Embryonic facial prominence (tissue), 1 donor: ENCODE results near the gene TMEM218.
"Not testable (repeated sequence)": the region's sequence is repeated elsewhere in the genome, so short reads cannot be mapped to it uniquely, and the experiment has no call there.

Source experiments
- DNase-seq: peaks from one replicate; pipeline ENCODE4 v3.0.0-alpha.2; 2016; ENCODE audit errors: extremely low spot score

Gene TMEM218

DNA sequence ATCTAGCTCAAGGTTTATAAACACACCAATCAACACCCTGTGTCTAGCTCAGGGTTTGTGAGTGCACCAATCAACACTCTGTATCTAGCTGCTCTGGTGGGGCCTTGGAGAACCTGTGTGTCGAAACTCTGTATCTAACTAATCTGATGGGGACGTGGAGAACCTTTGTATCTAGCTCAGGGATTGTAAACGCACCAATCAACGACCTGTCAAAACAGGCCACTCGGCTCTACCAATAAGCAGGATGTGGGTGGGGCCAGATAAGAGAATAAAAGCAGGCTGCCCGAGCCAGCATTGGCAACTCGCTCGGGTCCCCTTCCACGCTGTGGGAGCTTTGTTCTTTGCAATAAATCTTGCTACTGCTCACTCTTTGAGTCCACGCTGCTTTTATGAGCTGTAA lies 21.3 kb downstream of the TMEM218 start:
- DNase-seq: not testable (repeated sequence)

DNA sequence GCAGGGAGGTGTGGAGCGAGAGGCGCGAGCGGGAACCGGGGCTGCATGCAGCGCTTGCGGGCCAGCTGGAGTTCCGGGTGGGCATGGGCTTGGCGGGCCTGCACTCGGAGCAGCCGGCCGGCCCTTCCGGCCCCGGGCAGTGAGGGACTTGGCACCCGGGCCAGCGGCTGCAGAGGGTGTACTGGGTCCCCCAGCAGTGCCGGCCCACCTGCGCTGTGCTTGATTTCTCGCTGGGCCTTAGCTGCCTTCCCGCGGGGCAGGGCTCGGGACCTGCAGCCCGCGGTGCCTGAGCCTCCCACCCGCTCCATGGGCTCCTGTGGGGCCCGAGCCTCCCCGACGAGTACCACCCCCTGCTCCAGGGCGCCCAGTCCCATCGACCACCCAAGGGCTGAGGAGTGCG lies 21.9 kb downstream of the TMEM218 start:
- not testable (repeated sequence) for DNase-seq

DNA sequence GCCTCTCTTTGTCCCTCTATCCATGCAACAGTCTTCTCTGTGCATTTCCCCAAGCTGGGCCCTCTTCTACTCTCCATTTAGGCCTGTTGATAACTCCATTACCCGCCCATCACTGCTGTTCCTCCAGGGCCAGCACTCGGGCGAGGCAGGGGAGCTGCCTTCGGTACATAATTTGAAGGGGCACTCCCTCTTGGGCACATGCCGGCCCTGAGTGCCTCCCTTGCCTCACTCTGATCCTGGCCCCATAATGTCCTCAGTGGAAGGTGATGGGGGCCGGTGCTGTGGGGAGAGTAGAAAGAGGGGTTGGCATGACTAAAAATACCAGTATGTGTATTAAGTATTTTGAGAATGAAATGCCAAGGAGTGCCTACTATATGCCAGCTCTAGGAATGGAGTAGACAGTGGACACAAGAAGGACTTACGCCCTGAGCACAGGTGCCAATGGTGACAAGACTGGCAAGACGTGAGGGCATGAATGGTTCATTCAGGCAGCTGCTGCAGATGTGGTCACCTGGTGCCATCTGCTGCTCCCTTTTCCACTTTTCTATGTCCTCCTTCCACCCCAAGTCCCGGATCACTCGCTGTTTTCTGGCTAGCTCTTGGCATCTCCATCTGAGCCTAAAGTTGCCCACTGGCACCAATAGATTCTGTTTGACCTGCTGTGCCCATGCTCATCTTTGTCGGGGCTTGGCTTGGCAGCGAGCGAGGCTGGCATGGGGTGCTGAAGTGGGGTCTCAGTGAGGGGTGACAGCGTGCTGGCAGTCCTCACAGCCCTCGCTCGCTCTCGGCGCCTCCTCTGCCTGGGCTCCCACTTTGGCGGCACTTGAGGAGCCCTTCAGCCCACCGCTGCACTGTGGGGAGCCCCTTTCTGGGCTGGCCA lies 22.6 kb downstream of the TMEM218 start:
- DNase-seq: no peak

DNA sequence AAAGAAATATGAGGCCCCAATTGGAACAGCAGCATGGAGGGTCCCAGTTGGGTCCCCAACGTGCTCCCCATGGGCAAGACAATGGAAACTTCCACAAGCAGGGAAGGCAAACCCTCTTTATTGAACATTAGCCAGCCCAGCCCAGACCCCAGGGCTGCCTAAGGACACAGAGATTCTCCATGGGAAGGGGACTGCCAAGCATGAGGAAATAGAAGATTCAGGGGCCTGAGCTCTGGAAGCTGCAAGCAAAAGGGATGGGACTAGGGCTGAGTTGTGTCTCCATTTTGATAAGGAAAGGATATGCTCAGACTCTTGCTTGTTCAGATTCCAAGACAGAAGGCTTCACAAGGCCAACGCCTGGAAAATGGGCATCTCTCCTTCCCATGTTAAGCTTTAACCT lies 23.3 kb downstream of the TMEM218 start:
- DNase-seq: no peak

GRCh38 chr11:125086633-125087296 lies 24.7 kb downstream of the TMEM218 start:
- DNase-seq: no peak

DNA sequence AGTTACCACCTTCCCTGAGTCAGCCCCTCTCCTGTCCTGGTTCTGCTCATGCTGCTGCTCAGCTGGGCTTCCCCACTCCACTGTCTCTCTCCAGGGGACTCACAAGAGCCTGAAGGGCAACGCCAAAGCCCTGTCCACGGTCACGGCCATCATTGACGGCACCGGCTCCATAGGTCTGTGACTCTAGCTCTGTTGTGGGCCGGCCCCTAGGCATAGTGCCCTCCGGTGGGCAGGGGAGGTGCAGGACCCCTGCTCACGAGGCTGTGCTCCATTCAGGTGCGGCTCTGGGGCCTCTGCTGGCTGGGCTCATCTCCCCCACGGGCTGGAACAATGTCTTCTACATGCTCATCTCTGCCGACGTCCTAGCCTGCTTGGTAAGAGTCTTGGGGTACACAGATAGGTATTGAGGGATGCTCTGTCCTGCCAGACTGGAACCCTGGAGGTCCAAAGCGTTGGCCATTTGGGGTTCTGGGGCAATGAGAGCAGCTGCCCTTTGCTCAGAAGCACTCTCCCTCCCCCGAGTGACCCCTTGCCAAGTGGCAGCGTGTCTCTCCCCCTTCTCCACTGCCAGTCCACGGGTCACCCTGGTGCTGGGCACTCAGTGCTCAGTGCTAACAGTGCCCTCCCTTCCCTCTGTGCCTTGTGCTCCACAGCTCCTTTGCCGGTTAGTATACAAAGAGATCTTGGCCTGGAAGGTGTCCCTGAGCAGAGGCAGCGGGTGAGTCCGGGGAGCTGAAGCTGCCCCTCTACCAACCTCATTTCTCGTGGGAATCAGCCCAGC lies 25.9 kb downstream of the TMEM218 start:
- DNase-seq: no peak

- no peak for DNase-seq
These were observed 26.6 kb downstream of the TMEM218 start for GRCh38 chr11:125084761-125085231.

GRCh38 chr11:125084057-125084416 lies 27.4 kb downstream of the TMEM218 start:
- no peak for DNase-seq

DNA sequence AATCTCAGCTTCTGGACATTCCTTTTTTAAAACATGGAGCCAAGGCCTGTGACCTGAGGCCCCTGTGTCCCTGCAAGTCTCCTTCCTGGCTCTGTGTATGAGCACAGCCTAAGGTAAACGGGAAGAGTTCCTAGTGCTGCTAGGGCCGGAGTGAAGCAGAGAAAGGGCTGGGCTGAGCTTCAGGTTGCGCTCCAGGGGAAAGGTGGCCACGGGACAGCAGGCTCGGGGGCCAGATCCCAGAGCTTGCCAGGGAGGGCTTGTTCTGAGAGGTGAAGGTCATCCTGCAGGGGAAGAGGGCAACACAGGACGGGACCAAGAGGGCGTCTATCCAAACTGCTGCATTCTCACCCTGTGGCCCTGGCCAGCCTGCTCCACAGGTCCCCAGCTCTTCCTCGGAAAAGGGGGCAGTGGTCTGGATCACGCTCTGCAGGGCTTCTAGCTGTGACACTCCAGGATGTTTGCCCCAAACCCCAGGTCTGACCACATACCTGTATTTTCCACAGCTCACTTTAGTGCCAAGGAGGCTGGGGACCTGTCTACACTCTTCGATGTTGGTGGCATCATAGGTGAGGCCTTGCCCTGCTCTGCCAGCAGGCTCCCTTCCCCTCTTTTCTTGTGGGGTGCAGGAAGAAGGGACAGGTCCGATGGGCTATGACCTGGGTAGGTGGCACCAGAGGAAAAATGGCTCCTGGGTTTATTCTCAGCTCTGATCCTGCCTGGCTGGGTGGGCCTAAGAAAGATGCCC lies 27.9 kb downstream of the TMEM218 start:
- no peak for DNase-seq

DNA sequence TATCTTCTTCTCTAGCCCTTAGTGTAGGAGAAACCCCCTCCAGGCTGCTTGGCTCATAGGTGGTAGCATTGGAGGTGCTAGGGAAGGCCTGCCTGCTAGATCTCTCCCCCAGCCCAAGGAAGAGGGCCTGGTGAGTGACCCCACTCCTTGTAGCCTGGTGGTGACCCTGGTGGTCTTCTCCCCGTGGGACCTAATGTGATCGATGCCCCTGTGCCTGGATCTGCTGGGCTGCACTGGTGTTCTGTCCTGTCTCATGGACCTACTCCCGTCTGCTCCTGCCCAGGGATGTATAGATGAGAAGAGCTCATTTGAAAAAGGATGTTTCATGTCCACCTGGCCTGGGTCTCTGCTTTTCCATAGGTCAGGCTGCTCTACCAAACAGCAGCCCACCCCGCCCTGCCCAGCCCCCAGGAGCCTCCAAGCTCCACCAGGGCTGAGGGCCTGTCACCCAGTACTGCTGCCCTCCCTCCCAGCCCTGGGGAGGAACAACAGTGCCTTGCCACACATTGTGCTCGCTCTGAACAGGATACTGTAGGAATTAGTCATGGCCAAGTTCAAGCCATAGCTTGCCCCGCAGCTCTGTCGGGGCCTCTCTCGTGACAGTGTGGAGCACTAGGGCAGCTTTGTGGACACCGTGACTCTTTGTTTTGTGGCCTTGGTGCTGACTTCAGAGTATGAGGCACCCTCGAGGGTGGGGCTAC lies 28.7 kb downstream of the TMEM218 start:
- DNase-seq: no peak

- no peak for DNase-seq
These were observed 29.4 kb downstream of the TMEM218 start for GRCh38 chr11:125082040-125082439.

DNA sequence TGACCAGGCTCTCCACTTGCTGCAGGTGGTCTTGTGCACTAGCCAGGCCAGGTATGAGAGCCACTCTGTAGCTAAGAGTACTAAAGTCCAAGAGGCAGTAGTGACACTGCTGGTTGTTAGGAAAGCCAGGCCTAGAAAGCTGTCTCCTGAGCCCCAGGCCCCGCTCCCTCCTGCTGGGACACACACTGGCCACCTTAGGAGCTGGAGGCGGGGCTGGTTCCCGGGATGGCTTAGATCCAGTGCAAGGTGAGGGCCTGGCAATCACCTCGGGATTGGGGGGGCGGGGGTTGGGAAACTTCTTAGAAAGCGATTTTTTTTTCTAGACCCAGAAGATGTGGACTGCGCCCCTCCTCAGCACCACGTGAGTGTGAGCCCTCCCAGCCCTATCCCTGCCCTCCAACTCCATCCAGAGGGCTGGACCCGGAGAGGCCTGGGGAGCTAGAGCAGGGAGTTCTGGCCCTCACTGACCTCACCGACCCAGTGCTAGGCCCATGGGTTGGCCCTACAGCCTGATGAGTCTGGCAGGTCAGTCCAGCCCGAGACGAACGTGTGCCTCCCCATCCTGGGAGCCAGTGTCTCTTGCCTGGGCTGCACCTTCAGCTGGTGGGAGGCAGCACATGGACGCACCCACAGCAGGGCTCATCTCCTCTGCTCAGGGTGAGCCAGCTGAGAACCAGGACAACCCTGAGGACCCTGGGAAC lies 30.2 kb downstream of the TMEM218 start:
- DNase-seq: no peak

GRCh38 chr11:125080531-125080911 lies 30.9 kb downstream of the TMEM218 start:
- no peak for DNase-seq

DNA sequence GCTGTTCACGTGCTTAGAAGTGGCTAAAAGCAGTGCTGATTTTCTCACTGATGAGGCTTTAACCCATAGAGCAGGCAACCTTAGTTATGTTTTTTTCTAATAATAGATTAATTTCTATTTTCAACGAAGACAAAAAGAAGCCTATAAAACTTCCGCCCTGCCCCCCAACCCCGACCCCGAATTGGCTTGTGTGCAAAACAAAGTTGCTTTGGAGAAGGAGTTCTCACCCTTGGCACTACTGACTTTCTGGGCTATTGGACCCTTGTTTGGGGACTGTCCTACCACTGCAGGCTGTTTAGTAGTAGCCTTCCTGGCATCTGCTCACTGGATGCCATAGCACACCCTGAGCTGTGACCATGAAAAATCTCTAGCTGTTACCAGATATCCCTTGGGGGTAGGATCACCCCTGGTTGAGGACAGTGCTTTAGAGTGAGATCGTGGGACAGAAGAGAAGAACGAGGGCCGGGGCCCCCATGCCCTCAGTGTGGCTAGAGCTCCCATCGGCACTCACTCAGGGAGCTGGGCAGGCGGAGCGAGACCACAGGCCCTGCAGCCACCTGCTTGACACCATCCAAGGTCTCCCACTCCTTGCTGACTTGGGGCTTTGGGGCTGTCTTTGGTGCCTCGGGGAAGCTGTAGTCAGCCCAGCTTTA lies 31.4 kb downstream of the TMEM218 start:
- no peak for DNase-seq

DNA sequence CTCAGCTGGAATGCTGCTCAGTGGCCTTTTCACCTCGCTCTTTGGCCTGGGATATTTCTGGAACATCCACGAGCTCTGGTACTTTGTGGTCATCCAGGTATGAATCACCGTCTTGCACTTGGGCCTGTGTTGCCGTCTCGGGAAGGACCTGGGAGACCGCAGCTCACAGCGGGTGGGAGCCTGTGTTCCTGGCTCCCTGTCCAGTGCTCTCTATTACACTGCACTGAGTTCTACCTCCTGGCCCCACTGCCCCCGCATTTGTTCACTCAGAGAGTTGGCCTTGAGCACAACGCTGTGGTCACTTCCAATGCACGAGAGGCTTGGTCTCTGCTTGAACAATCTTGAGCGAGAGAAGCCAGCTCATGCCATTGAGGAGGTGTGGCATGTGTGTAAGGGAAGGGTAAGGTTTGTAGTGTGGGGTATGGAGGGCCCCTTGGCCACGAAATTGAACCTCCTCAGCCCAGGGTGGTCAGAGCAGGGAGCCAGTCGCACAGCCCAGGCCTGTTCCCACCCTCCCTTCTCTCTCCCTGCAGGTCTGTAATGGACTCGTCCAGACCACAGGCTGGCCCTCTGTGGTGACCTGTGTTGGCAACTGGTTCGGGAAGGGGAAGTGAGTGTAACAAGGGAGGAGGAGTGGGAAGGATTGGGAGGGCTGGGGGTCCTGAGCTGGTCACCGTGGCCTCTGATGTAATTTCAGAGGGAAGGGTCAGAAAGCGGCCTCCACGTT lies 32.1 kb downstream of the TMEM218 start:
- DNase-seq: no peak

DNA sequence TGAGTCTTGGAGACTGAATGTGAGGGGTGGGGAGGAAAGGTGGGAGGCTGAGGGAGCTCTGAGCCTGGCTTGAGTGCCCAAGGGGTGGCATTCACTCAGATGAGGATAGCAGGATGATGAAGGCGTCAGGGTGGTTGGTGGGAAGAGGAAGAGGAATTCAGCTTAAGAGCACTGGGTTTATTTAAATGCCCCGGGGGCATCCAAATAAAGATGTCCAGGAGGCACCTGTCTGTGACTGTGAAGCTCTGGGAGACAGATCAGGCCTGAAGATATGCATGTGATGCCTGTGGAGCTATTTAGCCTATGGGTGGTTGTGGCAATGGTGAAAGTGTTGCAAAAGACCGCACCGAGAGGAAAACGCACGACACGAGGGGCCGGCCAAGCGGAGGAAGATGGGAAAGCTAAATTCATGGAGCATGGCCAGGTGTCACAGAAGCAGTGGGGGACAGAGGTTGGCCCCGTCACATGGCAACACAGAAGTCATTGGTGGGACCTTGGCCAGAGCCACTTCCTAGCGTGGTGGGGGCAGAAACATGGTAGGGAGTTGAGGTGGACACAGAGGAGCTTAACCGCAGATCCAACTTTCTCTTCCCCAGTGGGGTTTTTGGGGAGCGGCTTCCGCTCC lies 32.8 kb downstream of the TMEM218 start:
- no peak for DNase-seq

- no peak for DNase-seq
These were observed 33.4 kb downstream of the TMEM218 start for GRCh38 chr11:125078016-125078415.

- no peak for DNase-seq
These were observed 35.0 kb downstream of the TMEM218 start for GRCh38 chr11:125076378-125076945.
